B cell (primary cell): Measurements from ENCODE around the gene TSPAN32.

Source experiments
- CTCF ChIP-seq: fragments of 200-600 bp; IDR thresholded peaks from one replicate; pipeline ENCODE4 v1.8.0; 2022; ENCODE audit warnings: antibody characterized with exemption, mild to moderate bottlenecking
- EZH2 ChIP-seq: IDR thresholded peaks from 2 replicates; pipeline ENCODE4 v1.6.1; 2012; ENCODE audit warnings: borderline replicate concordance, low read depth, mild to moderate bottlenecking, moderate library complexity, low read length; ENCODE audit not compliant: insufficient read depth, poor library complexity, severe bottlenecking

GRCh38 chr11:2327032-2327431, 25.2 kb downstream of the TSPAN32 start:
- no peak for TF ChIP-seq CTCF
- TF ChIP-seq EZH2, result no peak
